HG02642 (cell line): ENCODE results near the gene MILR1.
"Not testable (repeated sequence)": the region's sequence is repeated elsewhere in the genome, so short reads cannot be mapped to it uniquely, and the experiment has no call there.

Experiments
- ATAC-seq: cut with Tn5 transposase; IDR thresholded peaks from one replicate; pipeline ENCODE4 v1.9.1; 2021; ENCODE audit warnings: mild to moderate bottlenecking; ENCODE audit not compliant: unreplicated experiment, poor library complexity

The MILR1 gene

DNA sequence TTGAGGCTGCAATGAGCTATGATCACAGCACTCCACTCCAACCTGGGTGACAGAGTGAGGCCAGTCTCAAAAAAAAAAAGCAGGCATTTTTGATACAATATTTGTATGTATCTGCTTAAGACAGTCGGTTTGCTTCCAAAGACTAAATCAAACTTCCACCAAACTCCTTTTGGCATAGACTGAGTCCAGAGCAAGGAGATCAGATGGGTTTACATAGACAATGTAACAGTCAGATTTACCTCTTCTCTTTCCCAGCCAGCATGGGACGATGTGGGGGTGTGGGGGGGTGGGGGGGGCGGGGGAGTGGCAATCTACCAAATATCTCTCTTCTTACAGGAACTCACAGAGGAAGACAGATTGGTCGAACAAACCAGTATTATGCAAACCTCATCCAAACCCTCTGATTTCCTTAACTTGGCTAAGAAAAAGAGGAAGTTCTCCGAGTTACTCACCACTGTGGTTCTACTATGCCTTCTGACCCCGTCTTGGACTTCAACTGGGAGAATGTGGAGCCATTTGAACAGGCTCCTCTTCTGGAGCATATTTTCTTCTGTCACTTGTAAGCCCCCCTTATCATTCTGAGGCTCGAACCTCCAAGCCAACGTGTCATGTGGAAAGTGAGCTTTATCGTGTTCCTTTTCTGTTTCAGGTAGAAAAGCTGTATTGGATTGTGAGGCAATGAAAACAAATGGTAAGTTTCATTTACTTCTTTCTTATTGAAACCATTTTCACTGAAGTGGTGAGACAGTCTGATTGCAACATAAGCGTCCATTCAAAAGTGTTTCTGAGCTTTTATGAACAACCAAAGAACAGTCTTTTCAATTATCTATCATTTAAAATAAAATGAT, at the start of gene MILR1:
Gene MILR1, plus strand, starts transcription at position 451 of the 848 bp plus-strand sequence. Its CDS starts 54 bp downstream, at position 505.
- ATAC-seq = no peak

DNA sequence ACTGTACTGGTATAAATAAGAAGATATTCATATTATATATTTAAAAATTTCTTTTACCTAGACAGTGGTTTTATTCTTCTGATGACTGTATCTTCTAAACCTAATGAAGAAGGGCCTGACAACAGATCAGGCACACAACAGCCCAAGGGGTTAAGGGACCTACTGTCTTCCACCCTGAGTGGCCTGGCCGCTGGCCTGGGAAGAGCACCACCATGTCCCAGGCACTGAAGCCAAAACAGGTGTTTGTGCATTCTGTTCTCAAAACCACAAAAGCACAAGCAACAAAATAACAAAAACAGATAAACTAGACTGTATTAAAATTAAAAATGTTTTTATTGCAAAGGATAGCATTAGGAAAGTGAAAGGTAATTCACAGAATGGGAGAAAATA, 49.2 kb upstream of the MILR1 start:
- no peak for ATAC-seq

DNA sequence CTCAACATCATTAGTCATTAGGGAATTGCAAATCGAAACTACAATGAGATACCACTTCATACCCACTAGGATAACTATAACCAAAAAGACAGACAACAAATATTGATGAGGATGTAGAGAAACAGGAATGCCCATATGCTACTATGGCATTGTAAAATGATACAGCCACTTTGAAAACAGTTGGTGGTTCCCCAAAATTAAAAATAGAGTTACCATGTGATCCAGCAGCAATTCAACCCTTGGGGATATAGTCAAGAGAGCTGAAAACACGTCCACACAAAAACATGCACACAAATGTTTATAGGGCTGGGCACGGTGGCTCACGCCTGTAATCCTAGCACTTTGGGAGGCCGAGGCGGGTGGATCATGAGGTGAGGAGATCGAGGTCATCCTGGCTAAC, 48.3 kb upstream of the MILR1 start:
- ATAC-seq = no peak

- no peak for ATAC-seq
Observed at GRCh38 chr17:64401244-64401860, 47.6 kb upstream of the MILR1 start.

DNA sequence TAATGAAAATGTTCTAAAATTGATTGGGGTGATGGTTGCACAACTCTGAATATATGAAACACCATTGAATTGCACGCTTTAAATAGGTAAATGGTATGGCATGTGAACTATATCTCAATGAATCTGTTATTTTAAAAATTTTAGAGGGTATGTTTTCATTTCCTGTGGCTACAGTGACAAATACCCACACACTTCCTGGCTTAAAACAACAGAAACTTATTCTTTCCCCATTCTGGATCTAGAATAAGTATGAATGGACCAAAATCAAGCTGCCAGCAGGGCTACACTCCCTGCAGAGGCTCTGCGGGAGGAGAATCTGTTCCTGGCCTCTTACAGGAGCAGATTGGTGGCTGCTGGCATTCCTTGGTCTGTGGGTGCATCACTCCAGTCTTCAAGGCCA, 47.0 kb upstream of the MILR1 start:
- ATAC-seq = no peak

DNA sequence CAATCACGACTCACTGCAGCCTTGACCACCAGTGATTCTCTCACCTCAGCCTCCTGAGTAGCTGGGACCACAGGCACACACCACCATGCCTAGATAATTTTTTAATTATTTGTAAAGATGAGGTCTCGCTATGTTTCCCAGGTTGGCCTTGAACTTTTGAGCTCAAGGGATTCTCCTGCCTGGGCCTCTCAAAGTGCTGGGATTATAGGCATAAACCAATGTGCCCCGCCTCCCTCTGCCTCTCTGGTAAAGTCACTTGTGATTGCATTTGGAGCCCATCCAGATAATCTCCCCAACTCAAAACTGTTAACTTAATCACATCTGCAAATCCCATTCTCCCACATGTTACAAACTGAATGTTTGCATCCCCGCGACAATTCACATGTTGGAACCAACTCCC, 46.4 kb upstream of the MILR1 start:
- ATAC-seq = no peak

- ATAC-seq = no peak
Observed at GRCh38 chr17:64403881-64404460, 44.9 kb upstream of the MILR1 start.

DNA sequence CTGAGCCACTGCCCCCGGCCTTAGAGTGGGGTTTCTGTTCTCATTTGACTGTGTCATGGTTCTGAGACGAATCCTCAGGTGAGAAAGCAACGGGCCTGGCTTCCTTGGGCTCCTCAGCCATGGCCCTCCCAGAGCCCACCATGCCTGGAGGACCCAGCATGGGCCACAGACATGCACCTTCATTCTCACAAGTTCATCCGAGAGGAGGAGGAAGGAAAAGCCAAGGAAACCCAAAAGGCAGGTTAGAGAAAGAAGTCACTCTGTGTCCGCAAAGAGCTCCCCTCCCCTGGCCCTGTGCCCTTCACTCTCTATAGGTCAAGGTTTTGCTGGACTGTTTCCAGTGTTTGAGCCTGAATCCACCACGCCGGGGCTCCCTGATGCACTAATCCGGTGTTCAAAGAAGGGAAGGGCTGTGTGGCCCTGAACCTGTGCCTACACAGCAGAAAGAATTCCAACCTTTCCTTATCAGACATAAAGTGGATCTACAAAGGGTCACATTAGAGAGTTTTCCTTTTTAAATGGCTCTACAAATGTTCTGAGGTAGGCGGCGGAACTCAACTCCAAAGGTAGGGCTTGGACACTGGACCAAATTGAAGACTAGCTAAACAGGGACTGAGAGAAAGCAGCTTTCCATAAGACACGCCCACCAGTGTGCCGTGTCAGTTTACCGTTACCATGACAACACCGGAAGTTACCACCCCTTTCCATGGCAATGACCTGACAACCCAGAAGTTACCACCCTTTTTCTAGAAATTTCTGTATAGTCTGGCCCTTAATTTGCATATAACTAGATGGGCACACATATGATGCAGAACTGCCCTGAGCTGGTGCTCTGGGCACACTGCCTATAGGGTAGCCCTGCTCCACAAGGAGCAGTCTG, 42.4 kb upstream of the MILR1 start:
- no peak for ATAC-seq

DNA sequence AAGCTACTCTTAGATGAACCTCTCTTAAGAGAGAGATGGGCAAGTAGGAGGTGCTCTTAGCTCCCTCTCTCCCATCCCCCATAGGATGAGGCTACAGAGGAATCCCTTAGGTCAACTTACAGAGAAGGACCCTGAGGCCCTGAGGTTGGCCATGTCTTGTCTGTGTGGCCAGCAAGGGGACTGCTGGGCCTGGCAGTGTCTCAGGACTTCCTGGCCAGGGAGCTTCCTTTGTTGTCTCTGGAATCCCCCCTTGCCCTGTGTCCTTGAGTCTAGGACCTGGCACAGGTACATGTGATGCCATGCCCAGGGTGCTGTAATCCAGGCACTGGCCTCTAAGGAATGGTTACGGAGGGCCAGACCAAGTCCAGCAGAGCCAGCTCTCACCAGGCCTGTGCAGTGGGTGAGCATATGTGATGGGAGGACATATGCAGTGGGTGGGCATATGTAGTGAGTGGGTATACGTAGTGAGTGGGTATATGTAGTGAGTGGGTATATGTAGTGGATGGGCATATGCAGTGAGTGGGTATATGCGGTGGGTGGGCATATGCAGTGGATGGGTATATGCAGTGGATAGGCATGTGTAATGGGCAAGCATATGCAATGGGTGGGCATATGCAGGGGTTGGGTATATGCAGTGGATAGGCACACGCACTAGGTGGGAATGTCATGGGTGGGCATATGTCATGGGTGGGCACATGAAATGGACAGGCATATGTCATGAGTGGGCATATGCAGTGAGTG, 38.0 kb upstream of the MILR1 start:
- no peak for ATAC-seq

DNA sequence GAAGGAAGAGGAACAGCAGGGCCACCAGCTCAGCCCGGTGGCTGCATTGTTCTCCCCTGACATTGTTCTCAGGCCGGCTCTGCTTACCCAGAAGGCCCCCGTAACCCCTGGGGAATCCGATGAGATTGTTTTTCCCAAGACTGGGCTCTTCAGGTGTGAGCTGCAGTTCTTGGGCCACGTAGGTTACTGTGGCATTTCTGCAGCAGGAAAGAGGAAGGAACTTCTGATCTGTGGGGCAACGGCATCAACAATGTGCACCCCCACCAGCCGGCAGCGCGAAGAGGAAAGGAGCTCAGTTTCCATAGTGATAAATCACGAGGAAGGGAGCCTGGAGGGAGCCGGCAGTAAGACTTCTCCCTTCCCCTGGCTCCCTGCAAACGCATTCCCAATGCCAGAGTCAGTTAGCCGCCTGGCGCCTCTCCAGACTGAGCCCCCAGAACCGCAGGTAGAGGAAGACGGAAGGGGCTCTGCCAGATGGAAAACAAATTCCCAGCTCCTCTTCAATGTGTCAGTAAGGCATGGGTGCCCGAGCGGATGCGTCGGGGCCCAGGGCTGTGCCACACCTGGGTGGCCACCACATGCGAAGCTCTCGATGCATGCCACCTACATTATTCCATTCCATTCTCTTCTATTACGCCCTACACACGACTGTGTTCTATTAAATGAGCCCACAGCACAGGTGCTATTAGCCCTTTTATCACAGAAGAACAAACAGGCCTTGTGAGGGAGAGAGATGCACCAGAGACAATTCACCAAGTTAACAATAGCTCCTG, 36.7 kb upstream of the MILR1 start:
- no peak for ATAC-seq

DNA sequence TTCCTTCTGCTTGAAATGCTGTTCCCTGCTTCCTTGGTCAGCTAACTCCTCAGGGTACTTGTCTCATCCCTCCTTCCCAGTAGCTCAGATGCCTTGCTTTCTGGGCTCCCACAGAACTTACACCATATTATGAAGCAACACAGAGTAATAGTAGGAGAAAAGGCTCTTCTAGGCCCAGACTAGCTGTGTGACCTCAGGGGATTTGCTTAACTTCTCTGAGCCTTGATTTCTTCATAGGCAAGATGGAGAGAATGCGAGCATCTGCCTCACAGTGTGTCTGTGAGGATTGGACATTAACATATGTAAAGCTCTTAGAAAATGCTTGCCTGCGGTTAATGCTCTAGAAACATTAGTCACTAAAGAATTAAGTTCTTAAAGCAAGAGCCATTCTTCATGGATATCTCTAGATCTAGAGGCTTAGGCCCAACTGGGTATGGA, 36.0 kb upstream of the MILR1 start:
- no peak for ATAC-seq

GRCh38 chr17:64413513-64413912, 35.4 kb upstream of the MILR1 start:
- ATAC-seq = peak; percentile 71

DNA sequence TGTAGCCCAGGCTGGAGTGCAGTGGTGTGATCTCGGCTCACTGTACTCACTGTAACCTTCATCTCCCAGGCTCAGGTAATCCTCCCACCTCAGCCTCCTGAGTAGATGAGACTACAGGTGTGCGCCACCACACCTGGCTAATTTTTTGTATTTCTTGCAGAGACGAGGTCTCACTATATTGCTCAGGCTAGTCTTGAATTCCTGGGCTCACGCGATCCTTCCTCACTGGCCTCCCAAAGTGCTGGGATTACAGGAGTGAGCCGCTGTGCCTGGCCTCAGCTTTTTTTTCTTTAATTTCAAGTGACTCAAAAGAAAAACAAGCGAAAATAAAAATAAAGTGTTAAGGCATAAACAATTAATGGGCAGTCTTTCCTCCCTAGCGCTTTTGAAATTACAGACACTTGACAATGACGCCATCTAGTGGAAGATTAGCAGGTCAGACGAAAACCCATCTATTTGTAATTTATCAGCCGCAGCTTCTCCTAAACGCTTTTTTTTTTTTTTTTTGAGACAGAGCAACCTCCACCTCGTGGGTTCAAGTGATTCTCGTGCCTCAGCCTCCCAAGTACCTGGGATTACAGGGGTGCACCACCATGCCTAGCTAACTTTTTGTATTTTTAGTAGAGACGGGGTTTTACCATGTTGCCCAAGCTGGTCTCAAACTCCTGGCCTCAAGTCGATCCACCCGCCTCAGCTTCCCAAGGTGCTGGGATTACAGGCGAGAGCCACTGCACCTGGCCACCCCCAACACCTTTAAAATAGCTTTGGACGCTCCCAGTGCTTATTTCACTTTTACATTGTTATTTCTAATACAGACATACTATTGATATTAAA, 30.2 kb upstream of the MILR1 start:
- no peak for ATAC-seq

DNA sequence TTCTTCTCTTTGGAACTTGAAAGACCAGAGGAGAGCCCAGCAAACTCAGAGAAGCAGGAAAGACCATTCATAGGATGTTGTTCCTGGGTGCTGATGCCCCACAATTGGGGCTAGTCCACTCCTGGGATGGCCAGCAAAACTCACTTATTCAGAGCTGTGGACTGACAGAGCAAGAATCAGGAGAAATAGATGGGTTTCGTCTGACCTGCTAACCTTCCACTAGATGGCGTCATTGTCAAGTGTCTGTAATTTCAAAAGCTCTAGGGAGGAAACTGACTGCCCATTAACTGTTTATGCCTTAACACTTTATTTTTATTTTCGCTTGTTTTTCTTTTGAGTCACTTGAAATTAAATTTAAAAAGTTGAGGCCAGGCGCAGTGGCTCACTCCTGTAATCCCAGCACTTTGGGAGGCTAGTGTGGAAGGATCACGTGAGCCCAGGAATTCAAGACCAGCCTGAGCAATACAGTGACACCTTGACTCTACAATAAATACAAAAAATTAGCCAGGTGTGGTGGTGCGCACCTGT, 28.7 kb upstream of the MILR1 start:
- ATAC-seq = no peak

DNA sequence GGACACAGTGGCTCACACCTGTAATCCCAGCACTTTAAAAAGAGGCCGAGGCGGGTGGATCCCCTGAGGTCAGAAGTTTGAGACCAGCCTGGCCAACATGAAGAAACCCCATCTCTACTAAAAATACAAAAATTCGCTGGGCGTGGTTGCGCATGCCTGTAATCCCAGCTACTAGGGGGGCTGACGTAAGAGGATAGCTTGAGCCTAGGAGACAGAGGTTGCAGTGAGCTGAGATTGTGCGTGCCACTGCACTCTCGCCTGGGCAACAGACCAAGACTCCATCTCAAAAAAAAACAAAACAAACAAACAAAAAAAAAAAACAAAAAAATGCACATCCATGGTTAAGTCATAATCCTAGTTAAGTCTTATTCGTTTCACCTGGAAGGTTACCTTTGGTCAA, 26.8 kb upstream of the MILR1 start:
- ATAC-seq = not testable (repeated sequence)

DNA sequence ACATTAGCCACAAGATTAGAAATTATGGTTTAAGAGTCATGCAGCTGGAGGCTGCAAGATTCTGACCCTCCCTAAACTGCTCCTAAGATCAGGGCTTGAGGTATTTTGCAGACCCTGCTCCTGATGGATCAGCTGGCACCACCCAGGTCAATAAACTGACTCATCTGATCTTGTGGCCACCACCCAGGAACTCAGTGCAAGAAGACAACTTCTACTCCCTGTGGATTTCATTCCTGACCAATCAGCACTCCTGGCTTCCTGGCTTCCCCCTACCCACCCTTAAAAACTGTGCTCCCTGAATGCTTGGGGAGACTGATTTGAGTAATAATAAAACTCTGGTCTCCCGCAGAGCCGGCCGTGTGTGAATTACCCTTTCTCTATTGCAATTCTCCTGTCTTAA, 25.0 kb upstream of the MILR1 start:
- no peak for ATAC-seq

- ATAC-seq = no peak
Observed at GRCh38 chr17:64424324-64424849, 24.5 kb upstream of the MILR1 start.

GRCh38 chr17:64425191-64425590, 23.7 kb upstream of the MILR1 start:
- ATAC-seq = no peak
